GM19043 (cell line): ENCODE results near the gene ALDH3A1.
A peak's percentile ranks its signal among the peaks of the same experiment; 100 is the strongest.

Experiments used
- ATAC-seq: cut with Tn5 transposase; IDR thresholded peaks from one replicate; pipeline ENCODE4 v1.9.1; 2021; ENCODE audit warnings: low read depth; ENCODE audit not compliant: unreplicated experiment

Gene ALDH3A1

GRCh38 chr17:19760746-19761145, 12.6 kb upstream of the ALDH3A1 start:
- no peak for ATAC-seq

- no peak for ATAC-seq
Measured at GRCh38 chr17:19759568-19760549, 11.8 kb upstream of the ALDH3A1 start.

- no peak for ATAC-seq
Measured at GRCh38 chr17:19757536-19758180, 9.6 kb upstream of the ALDH3A1 start.

- ATAC-seq: no peak
Measured at GRCh38 chr17:19756546-19756945, 8.4 kb upstream of the ALDH3A1 start.

- no peak for ATAC-seq
Measured at GRCh38 chr17:19755821-19756510, 7.9 kb upstream of the ALDH3A1 start.

- no peak for ATAC-seq
Measured at GRCh38 chr17:19755392-19755791, 7.3 kb upstream of the ALDH3A1 start.

- no peak for ATAC-seq
Measured at GRCh38 chr17:19753661-19754463, 5.8 kb upstream of the ALDH3A1 start.

- no peak for ATAC-seq
Measured at GRCh38 chr17:19753051-19753509, 5.0 kb upstream of the ALDH3A1 start.

GRCh38 chr17:19752216-19753050, 4.3 kb upstream of the ALDH3A1 start:
- ATAC-seq: no peak

GRCh38 chr17:19750835-19751234, 2.7 kb upstream of the ALDH3A1 start:
- ATAC-seq: no peak

GRCh38 chr17:19750020-19750572, 2.0 kb upstream of the ALDH3A1 start:
- no peak for ATAC-seq

- ATAC-seq: no peak
Measured at GRCh38 chr17:19748807-19749193, 702 bp upstream of the ALDH3A1 start.

- no peak for ATAC-seq
Measured at GRCh38 chr17:19747159-19747719, 859 bp downstream of the ALDH3A1 start.

- ATAC-seq: no peak
Measured at GRCh38 chr17:19746517-19746916, 1.6 kb downstream of the ALDH3A1 start.

- ATAC-seq: peak; percentile 49
Measured at GRCh38 chr17:19744922-19745757, 3.0 kb downstream of the ALDH3A1 start.

- peak; percentile 18 for ATAC-seq
Measured at GRCh38 chr17:19744492-19744891, 3.6 kb downstream of the ALDH3A1 start.

GRCh38 chr17:19743101-19744100, 4.7 kb downstream of the ALDH3A1 start:
- ATAC-seq: no peak
